Measurements from ENCODE around the gene EFNA5. TPM values are rescaled to one million over a fixed set of nuclear protein-coding genes. Genes with fewer than 3 reads are reported as not detected.

Gene EFNA5
- polyA plus RNA-seq, 1 of the 3 experiments (the other 2 are of a cell fraction): 0.81 TPM

DNA sequence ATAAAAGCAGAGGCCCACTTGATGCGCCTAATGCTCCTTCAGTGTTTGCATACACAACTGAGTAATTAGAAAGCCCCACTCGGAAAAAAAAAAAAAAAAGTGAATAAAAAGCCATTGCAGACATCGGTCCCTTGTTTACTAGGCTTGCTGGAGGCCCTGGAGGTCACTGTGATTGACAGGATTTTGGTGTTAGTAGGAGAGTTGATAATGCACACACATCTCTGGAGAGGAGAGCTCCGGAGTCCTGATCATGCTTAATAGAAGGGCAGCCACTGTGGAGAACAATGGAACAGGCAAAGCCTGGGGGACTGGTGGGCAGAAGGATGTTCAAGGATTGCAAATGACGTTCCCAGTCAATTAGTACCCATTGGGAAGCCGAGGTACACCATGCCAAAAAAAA is 152.5 kb downstream of the EFNA5 start:
- H3K36me3 ChIP-seq (replicated peaks in 1 of 2; ENCODE audit: control insufficient read depth in 1 of 2, insufficient read depth in 2 of 2, low read length in 1 of 2): no peaks in the 10 kb centered on the region
- H4K20me1 ChIP-seq (ENCODE audit: insufficient read depth): no peaks in the 10 kb centered on the region
- no peak overlapping the region for H3K4me2 ChIP-seq
- DNase-seq: no peak
- H3K4me1 ChIP-seq (ENCODE audit: control insufficient read depth in 1 of 2, insufficient read depth in 2 of 2, low read depth in 1 of 2, low read length in 1 of 2): peaks cover 0 to 45% of the 10 kb centered on the region in 2 experiments; a peak in 2 of 4 replicates
- no peak overlapping the region for H2AFZ ChIP-seq (ENCODE audit: low read depth)
- no peak overlapping the region for H3K27ac ChIP-seq (ENCODE audit: low read depth in 2 of 2, low read length in 1 of 2)
- H3K27me3 ChIP-seq (ENCODE audit: insufficient read depth): no peaks in the 10 kb centered on the region
- ChIA-PET CTCF (interaction anchor here (3.7 kb wide), 1 partner anchor 54 kb away, joined by 14 read pairs; no protein-coding TSS in a partner anchor), POLR2A (no interaction called here)
- no peaks in the 10 kb centered on the region for H3K79me2 ChIP-seq (ENCODE audit: insufficient read depth)
- no peak overlapping the region for H3K9ac ChIP-seq
- H3K9me2 ChIP-seq: no peaks in the 10 kb centered on the region
- WGBS (ENCODE audit: low lambda C conversion rate): 80% methylated on average over 6 of the region's 6 CpGs
- H3F3A ChIP-seq (replicated peaks; ENCODE audit: insufficient read depth): no peaks in the 10 kb centered on the region
- TF ChIP-seq, protein P1, sequence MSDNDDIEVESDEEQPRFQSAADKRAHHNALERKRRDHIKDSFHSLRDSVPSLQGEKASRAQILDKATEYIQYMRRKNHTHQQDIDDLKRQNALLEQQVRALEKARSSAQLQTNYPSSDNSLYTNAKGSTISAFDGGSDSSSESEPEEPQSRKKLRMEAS (IDR thresholded peaks at IDR 0.05; ENCODE audit: low read depth): no peak
- TF ChIP-seq MEF2A (IDR thresholded peaks at IDR 0.05; ENCODE audit: borderline replicate concordance, low read depth) (no peak), FOSL2 (IDR thresholded peaks at IDR 0.05; ENCODE audit: borderline replicate concordance, low read depth) (no peak), POLR2AphosphoS5 (IDR thresholded peaks at IDR 0.05; ENCODE audit: low read depth, low read length) (no peak)
- TF ChIP-seq, protein P2, sequence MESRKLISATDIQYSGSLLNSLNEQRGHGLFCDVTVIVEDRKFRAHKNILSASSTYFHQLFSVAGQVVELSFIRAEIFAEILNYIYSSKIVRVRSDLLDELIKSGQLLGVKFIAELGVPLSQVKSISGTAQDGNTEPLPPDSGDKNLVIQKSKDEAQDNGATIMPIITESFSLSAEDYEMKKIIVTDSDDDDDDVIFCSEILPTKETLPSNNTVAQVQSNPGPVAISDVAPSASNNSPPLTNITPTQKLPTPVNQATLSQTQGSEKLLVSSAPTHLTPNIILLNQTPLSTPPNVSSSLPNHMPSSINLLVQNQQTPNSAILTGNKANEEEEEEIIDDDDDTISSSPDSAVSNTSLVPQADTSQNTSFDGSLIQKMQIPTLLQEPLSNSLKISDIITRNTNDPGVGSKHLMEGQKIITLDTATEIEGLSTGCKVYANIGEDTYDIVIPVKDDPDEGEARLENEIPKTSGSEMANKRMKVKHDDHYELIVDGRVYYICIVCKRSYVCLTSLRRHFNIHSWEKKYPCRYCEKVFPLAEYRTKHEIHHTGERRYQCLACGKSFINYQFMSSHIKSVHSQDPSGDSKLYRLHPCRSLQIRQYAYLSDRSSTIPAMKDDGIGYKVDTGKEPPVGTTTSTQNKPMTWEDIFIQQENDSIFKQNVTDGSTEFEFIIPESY (IDR thresholded peaks at IDR 0.05; ENCODE audit: borderline replicate concordance, low read depth): no peak
- no peaks in the 10 kb centered on the region for H3K9me3 ChIP-seq
- H3K4me3 ChIP-seq (ENCODE audit: low read depth in 2 of 2, low read length in 1 of 2): no peak overlapping the region

DNA sequence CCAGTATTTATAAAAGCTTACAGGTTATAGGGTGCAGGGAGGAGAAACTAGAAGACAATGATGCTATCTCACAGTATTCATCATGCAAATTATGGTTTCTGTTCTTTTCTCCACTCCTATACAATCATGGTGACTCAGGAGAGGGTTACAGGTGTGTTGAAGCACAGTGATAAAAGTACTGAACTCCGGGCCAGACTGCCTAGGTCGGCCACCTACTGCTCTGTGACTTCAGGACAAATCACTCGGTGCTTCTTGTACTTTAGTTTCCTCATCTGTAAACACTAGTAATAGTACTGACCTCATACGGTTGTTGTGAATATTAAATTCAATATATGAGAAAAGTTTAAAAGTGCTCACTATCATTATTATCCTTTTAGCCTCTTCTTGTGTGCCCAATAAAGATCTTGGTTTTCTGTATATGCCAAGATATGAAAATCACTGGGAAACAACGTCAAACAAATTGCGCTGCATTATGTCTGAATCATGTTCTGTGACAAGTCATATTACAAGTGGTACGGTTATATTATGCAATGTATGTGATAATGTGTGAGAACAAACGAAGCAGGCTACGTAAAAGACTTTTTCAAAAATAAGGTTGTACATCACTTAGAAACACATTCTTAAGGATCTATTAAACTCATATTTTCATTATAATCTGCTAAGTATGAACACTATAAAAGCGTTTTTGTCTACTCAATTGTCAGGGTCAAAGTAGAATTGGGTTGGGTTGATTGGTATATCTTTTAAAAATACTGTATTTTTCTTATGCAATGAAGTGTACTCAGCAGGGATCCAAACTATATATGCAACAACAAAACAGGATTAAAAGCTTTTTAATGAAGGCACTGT is 153.3 kb downstream of the EFNA5 start:
- Histone ChIP-seq H3K4me3 (ENCODE audit: low read depth in 2 of 2, low read length in 1 of 2) (no peak overlapping the region), H3K27ac (ENCODE audit: low read depth in 2 of 2, low read length in 1 of 2) (peak overlapping the region in 1 of 2 experiments; percentile 60; a peak in 2 of 4 replicates), H3K4me1 (ENCODE audit: control insufficient read depth in 1 of 2, insufficient read depth in 2 of 2, low read depth in 1 of 2, low read length in 1 of 2) (peaks cover 0 to 49% of the 10 kb centered on the region in 2 experiments; a peak in 2 of 4 replicates), H3K79me2 (ENCODE audit: insufficient read depth) (no peaks in the 10 kb centered on the region), H3K27me3 (ENCODE audit: insufficient read depth) (no peaks in the 10 kb centered on the region), H3K9me3 (no peaks in the 10 kb centered on the region), H3K4me2 (no peak overlapping the region), H4K20me1 (ENCODE audit: insufficient read depth) (no peaks in the 10 kb centered on the region), H3K9me2 (no peaks in the 10 kb centered on the region), H2AFZ (ENCODE audit: low read depth) (no peak overlapping the region), H3K36me3 (replicated peaks in 1 of 2; ENCODE audit: control insufficient read depth in 1 of 2, insufficient read depth in 2 of 2, low read length in 1 of 2) (no peaks in the 10 kb centered on the region), H3K9ac (no peak overlapping the region), H3F3A (replicated peaks; ENCODE audit: insufficient read depth) (no peaks in the 10 kb centered on the region)
- CTCF ChIA-PET: no interaction called here
- WGBS (ENCODE audit: low lambda C conversion rate): 91% methylated on average over 10 of the region's 10 CpGs
- POLR2A ChIA-PET: no interaction called here
- TF ChIP-seq TAF1 (IDR thresholded peaks at IDR 0.05; ENCODE audit: borderline replicate concordance, low read depth, low read length) (no peak), FOSL2 (IDR thresholded peaks at IDR 0.05; ENCODE audit: borderline replicate concordance, low read depth) (no peak), RAD21 (IDR thresholded peaks at IDR 0.05; ENCODE audit: low read length) (no peak), MEF2A (IDR thresholded peaks at IDR 0.05; ENCODE audit: borderline replicate concordance, low read depth) (no peak), RFX5 (IDR thresholded peaks at IDR 0.05; ENCODE audit: low read length) (no peak), RCOR1 (IDR thresholded peaks at IDR 0.05; ENCODE audit: low read length) (no peak), POLR2AphosphoS5 (IDR thresholded peaks at IDR 0.05; ENCODE audit: low read depth, low read length) (no peak), EP300 (IDR thresholded peaks at IDR 0.05; ENCODE audit: borderline replicate concordance in 1 of 2, low read depth in 1 of 2, low read length in 1 of 2) (no peak)
- TF ChIP-seq, protein P3, sequence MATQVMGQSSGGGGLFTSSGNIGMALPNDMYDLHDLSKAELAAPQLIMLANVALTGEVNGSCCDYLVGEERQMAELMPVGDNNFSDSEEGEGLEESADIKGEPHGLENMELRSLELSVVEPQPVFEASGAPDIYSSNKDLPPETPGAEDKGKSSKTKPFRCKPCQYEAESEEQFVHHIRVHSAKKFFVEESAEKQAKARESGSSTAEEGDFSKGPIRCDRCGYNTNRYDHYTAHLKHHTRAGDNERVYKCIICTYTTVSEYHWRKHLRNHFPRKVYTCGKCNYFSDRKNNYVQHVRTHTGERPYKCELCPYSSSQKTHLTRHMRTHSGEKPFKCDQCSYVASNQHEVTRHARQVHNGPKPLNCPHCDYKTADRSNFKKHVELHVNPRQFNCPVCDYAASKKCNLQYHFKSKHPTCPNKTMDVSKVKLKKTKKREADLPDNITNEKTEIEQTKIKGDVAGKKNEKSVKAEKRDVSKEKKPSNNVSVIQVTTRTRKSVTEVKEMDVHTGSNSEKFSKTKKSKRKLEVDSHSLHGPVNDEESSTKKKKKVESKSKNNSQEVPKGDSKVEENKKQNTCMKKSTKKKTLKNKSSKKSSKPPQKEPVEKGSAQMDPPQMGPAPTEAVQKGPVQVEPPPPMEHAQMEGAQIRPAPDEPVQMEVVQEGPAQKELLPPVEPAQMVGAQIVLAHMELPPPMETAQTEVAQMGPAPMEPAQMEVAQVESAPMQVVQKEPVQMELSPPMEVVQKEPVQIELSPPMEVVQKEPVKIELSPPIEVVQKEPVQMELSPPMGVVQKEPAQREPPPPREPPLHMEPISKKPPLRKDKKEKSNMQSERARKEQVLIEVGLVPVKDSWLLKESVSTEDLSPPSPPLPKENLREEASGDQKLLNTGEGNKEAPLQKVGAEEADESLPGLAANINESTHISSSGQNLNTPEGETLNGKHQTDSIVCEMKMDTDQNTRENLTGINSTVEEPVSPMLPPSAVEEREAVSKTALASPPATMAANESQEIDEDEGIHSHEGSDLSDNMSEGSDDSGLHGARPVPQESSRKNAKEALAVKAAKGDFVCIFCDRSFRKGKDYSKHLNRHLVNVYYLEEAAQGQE (IDR thresholded peaks at IDR 0.05; ENCODE audit: low read depth, low read length): no peak
- TF ChIP-seq, protein P4, sequence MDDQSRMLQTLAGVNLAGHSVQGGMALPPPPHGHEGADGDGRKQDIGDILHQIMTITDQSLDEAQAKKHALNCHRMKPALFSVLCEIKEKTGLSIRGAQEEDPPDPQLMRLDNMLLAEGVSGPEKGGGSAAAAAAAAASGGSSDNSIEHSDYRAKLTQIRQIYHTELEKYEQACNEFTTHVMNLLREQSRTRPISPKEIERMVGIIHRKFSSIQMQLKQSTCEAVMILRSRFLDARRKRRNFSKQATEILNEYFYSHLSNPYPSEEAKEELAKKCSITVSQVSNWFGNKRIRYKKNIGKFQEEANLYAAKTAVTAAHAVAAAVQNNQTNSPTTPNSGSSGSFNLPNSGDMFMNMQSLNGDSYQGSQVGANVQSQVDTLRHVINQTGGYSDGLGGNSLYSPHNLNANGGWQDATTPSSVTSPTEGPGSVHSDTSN (IDR thresholded peaks at IDR 0.05): no peak
- no peak for DNase-seq

Data from SK-N-SH (cell line).